ENCODE measurements around the gene COG5. TPM values are rescaled to one million over a fixed set of nuclear protein-coding genes. Genes with fewer than 3 reads are reported as not detected.

The COG5 gene
- total and polyA plus RNA-seq, 2 of the 8 experiments (the other 6 are each of a cell fraction or from before 2014, with no cell fraction given), result 10.5 to 28.1 TPM

- TF ChIP-seq, protein P1, sequence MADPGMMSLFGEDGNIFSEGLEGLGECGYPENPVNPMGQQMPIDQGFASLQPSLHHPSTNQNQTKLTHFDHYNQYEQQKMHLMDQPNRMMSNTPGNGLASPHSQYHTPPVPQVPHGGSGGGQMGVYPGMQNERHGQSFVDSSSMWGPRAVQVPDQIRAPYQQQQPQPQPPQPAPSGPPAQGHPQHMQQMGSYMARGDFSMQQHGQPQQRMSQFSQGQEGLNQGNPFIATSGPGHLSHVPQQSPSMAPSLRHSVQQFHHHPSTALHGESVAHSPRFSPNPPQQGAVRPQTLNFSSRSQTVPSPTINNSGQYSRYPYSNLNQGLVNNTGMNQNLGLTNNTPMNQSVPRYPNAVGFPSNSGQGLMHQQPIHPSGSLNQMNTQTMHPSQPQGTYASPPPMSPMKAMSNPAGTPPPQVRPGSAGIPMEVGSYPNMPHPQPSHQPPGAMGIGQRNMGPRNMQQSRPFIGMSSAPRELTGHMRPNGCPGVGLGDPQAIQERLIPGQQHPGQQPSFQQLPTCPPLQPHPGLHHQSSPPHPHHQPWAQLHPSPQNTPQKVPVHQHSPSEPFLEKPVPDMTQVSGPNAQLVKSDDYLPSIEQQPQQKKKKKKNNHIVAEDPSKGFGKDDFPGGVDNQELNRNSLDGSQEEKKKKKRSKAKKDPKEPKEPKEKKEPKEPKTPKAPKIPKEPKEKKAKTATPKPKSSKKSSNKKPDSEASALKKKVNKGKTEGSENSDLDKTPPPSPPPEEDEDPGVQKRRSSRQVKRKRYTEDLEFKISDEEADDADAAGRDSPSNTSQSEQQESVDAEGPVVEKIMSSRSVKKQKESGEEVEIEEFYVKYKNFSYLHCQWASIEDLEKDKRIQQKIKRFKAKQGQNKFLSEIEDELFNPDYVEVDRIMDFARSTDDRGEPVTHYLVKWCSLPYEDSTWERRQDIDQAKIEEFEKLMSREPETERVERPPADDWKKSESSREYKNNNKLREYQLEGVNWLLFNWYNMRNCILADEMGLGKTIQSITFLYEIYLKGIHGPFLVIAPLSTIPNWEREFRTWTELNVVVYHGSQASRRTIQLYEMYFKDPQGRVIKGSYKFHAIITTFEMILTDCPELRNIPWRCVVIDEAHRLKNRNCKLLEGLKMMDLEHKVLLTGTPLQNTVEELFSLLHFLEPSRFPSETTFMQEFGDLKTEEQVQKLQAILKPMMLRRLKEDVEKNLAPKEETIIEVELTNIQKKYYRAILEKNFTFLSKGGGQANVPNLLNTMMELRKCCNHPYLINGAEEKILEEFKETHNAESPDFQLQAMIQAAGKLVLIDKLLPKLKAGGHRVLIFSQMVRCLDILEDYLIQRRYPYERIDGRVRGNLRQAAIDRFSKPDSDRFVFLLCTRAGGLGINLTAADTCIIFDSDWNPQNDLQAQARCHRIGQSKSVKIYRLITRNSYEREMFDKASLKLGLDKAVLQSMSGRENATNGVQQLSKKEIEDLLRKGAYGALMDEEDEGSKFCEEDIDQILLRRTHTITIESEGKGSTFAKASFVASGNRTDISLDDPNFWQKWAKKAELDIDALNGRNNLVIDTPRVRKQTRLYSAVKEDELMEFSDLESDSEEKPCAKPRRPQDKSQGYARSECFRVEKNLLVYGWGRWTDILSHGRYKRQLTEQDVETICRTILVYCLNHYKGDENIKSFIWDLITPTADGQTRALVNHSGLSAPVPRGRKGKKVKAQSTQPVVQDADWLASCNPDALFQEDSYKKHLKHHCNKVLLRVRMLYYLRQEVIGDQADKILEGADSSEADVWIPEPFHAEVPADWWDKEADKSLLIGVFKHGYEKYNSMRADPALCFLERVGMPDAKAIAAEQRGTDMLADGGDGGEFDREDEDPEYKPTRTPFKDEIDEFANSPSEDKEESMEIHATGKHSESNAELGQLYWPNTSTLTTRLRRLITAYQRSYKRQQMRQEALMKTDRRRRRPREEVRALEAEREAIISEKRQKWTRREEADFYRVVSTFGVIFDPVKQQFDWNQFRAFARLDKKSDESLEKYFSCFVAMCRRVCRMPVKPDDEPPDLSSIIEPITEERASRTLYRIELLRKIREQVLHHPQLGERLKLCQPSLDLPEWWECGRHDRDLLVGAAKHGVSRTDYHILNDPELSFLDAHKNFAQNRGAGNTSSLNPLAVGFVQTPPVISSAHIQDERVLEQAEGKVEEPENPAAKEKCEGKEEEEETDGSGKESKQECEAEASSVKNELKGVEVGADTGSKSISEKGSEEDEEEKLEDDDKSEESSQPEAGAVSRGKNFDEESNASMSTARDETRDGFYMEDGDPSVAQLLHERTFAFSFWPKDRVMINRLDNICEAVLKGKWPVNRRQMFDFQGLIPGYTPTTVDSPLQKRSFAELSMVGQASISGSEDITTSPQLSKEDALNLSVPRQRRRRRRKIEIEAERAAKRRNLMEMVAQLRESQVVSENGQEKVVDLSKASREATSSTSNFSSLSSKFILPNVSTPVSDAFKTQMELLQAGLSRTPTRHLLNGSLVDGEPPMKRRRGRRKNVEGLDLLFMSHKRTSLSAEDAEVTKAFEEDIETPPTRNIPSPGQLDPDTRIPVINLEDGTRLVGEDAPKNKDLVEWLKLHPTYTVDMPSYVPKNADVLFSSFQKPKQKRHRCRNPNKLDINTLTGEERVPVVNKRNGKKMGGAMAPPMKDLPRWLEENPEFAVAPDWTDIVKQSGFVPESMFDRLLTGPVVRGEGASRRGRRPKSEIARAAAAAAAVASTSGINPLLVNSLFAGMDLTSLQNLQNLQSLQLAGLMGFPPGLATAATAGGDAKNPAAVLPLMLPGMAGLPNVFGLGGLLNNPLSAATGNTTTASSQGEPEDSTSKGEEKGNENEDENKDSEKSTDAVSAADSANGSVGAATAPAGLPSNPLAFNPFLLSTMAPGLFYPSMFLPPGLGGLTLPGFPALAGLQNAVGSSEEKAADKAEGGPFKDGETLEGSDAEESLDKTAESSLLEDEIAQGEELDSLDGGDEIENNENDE (IDR thresholded peaks at IDR 0.05; ENCODE audit: insufficient replicate concordance, low read length), result no peak
- TF ChIP-seq TAF7 (optimal IDR thresholded peaks at IDR 0.05; ENCODE audit: borderline replicate concordance, low read depth, low read length), result no peak
- no peak for TF ChIP-seq KDM5A (IDR thresholded peaks at IDR 0.05; ENCODE audit: low read length)
- TF ChIP-seq E2F6 (IDR thresholded peaks at IDR 0.05), result no peak
- no peak for TF ChIP-seq PHF8 (conservative IDR thresholded peaks at IDR 0.05; ENCODE audit: low read depth, low read length)
- no peak for TF ChIP-seq EZH2 (IDR thresholded peaks at IDR 0.05; ENCODE audit: low read depth, low read length, severe bottlenecking)
- no peak for TF ChIP-seq SP1 (IDR thresholded peaks at IDR 0.05; ENCODE audit: low read depth, low read length)
- TF ChIP-seq BCL11A (IDR thresholded peaks at IDR 0.05; ENCODE audit: low read depth in 2 of 2, low read length in 2 of 2), result no peak
- TF ChIP-seq SP4 (IDR thresholded peaks at IDR 0.05; ENCODE audit: low read length), result no peak
- no peak for TF ChIP-seq CBX8 (IDR thresholded peaks at IDR 0.05; ENCODE audit: borderline replicate concordance, low read depth, low read length)
These were observed 28.8 kb upstream of the COG5 start (continued) for GRCh38 chr7:107592361-107593024.
